OCI-LY7 (cell line): ENCODE measurements around the gene PRIM2.
"Not testable (repeated sequence)": the region's sequence is repeated elsewhere in the genome, so short reads cannot be mapped to it uniquely, and the experiment has no call there.

ENCODE experiments used
- EZH2phosphoT487 ChIP-seq: fragments of 200-600 bp; sonication (generic); IDR thresholded peaks from 2 replicates; pipeline ENCODE4 v1.6.1; 2018; ENCODE audit warnings: low read depth, borderline replicate concordance, mild to moderate bottlenecking, mixed run types, antibody characterized with exemption, low read length, moderate library complexity, mixed read lengths
- TF ChIP-seq, protein P1 (sequence below): fragments of 200-600 bp; sonication (generic); conservative IDR thresholded peaks from 2 replicates; pipeline ENCODE4 v1.5.1; 2014; ENCODE audit warnings: mild to moderate bottlenecking, antibody characterized with exemption, low read length, moderate library complexity, mixed read lengths

- TF ChIP-seq, protein P1, sequence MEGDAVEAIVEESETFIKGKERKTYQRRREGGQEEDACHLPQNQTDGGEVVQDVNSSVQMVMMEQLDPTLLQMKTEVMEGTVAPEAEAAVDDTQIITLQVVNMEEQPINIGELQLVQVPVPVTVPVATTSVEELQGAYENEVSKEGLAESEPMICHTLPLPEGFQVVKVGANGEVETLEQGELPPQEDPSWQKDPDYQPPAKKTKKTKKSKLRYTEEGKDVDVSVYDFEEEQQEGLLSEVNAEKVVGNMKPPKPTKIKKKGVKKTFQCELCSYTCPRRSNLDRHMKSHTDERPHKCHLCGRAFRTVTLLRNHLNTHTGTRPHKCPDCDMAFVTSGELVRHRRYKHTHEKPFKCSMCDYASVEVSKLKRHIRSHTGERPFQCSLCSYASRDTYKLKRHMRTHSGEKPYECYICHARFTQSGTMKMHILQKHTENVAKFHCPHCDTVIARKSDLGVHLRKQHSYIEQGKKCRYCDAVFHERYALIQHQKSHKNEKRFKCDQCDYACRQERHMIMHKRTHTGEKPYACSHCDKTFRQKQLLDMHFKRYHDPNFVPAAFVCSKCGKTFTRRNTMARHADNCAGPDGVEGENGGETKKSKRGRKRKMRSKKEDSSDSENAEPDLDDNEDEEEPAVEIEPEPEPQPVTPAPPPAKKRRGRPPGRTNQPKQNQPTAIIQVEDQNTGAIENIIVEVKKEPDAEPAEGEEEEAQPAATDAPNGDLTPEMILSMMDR: not testable (repeated sequence)
- not testable (repeated sequence) for TF ChIP-seq EZH2phosphoT487
These were observed 71.7 kb downstream of the PRIM2 start for GRCh38 chr6:57389038-57389592.
